Cardiac muscle cell (in vitro differentiated cells and primary cell): ENCODE results near the gene CCDC149. TPM values are rescaled to one million over a fixed set of nuclear protein-coding genes. Genes with fewer than 3 reads are reported as not detected.

Experiments
- DNase-seq, 2 donors: peaks; one replicate each; pipeline versions ENCODE4 v3.0.0 to v3.0.0-alpha.2; 2010 to 2017; ENCODE audit warnings: low read depth in 1 of 2, low spot score in 1 of 2
- H3K27ac ChIP-seq: fragments of 200-600 bp; sonication (generic); 2 replicates; pipeline ENCODE4 v1.5.1; 2016
- H3K27me3 ChIP-seq: fragments of 200-600 bp; sonication (generic); 2 replicates; pipeline ENCODE4 v1.6.0; 2016; ENCODE audit warnings: control low read depth
- H3K36me3 ChIP-seq: fragments of 200-600 bp; sonication (generic); 2 replicates; pipeline ENCODE4 v1.5.1; 2016; ENCODE audit warnings: control low read depth
- H3K4me1 ChIP-seq: fragments of 200-600 bp; sonication (generic); 2 replicates; pipeline ENCODE4 v1.8.1; 2017; ENCODE audit warnings: low read depth, mild to moderate bottlenecking, mixed run types
- H3K4me3 ChIP-seq: fragments of 200-600 bp; sonication (generic); 2 replicates; pipeline ENCODE4 v1.5.1; 2016; ENCODE audit warnings: mild to moderate bottlenecking
- H3K9me3 ChIP-seq: fragments of 200-600 bp; sonication (generic); 2 replicates; pipeline ENCODE4 v1.5.1; 2017; ENCODE audit warnings: low read depth, mild to moderate bottlenecking, control low read depth
- polyA plus RNA-seq: library from polyadenylated mRNA; unstranded; fragments of >200 nt; fragmentation: Nextera tagmentation; extraction: Ambion mirVana; gene quantifications from 2 replicates; pipeline ENCODE4 v1.2.1, GENCODE V29; 2016
- total RNA-seq: library from RNA; depleted of rRNA; stranded (reverse); fragments of >200 nt; gene quantifications from 2 replicates; pipeline ENCODE4 v1.2.3, GENCODE V29; 2016
- TF ChIP-seq, protein P1 (sequence below): IDR thresholded peaks from 2 replicates; pipeline ENCODE4 v1.5.1; 2012; ENCODE audit warnings: low read depth, mild to moderate bottlenecking, low read length

CCDC149 gene
- total and polyA plus RNA-seq, 2 experiments from 2014 or later: 4.2 to 7.0 TPM

DNA sequence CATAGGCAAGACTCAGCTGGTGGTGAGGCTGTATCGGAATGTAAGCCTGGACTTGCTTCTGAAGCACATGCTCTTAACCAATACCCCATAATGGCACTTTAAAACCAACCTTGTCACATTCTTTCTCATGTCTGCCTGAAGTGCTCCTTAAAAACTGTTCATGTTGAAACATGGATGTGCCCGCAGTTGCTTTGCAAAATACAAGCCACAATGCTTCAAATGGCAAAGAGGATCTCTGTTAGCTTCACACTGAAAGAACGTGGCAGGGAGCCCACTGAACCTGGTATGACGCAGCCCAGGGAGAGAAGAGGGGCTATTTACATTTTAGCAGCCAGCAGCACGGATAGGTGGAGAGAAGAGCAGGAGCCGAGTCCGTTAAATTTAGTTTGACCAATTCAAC lies 88.1 kb downstream of the CCDC149 start:
- TF ChIP-seq, protein P1, sequence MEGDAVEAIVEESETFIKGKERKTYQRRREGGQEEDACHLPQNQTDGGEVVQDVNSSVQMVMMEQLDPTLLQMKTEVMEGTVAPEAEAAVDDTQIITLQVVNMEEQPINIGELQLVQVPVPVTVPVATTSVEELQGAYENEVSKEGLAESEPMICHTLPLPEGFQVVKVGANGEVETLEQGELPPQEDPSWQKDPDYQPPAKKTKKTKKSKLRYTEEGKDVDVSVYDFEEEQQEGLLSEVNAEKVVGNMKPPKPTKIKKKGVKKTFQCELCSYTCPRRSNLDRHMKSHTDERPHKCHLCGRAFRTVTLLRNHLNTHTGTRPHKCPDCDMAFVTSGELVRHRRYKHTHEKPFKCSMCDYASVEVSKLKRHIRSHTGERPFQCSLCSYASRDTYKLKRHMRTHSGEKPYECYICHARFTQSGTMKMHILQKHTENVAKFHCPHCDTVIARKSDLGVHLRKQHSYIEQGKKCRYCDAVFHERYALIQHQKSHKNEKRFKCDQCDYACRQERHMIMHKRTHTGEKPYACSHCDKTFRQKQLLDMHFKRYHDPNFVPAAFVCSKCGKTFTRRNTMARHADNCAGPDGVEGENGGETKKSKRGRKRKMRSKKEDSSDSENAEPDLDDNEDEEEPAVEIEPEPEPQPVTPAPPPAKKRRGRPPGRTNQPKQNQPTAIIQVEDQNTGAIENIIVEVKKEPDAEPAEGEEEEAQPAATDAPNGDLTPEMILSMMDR: no peak
- Histone ChIP-seq H3K27ac (no peak overlapping the region), H3K27me3 (no peaks in the 10 kb centered on the region), H3K9me3 (no peaks in the 10 kb centered on the region), H3K36me3 (no peaks in the 10 kb centered on the region), H3K4me1 (no peaks in the 10 kb centered on the region), H3K4me3 (no peak overlapping the region)
- peak in 1 of 2 donors; percentile 3 for DNase-seq

DNA sequence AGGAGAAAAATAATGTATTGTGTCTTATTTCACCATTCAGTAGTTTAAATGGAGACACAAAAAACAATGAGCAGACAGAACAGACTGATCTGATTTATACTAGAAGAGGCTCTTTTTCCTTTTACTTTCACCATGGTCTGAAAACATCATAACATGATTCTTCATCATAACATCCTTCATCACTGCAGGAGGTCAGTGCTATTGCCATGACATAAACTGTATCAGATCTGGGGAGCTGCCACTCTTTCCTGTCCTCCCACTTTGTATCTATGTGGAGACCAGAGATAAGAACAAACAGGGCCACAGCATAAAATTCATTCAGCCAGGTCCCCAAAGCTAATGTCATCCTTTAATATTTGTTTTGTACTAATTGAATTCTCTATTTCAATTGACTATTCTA lies 92.3 kb downstream of the CCDC149 start:
- H3K4me1 ChIP-seq: no peaks in the 10 kb centered on the region
- no peaks in the 10 kb centered on the region for H3K9me3 ChIP-seq
- no peak overlapping the region for H3K27ac ChIP-seq
- H3K27me3 ChIP-seq: no peaks in the 10 kb centered on the region
- DNase-seq: no peak
- H3K4me3 ChIP-seq: no peak overlapping the region
- TF ChIP-seq, protein P1: no peak
- H3K36me3 ChIP-seq: no peaks in the 10 kb centered on the region

DNA sequence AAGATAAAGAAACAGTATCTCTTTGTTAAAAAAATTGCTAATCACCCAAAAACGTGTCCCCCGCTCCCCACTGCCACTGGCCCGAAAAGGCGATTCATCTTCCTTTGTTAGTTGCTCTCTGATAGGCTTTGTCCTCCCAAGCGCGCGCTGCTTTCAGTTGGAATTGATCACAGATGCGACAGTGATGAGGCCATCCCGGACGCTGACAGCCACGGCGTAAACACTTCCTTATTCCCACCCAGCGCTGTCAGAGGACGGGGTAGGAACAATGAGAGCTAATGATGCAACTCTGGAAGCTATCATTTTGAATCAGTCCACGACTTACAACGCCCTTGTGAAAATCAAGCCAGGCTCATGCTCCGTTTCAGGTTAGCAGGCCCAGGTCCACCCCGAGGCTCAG lies 96.0 kb downstream of the CCDC149 start:
- Histone ChIP-seq H3K4me3 (no peak overlapping the region), H3K27ac (no peak overlapping the region), H3K4me1 (no peaks in the 10 kb centered on the region), H3K36me3 (no peaks in the 10 kb centered on the region), H3K9me3 (no peaks in the 10 kb centered on the region), H3K27me3 (no peaks in the 10 kb centered on the region)
- TF ChIP-seq, protein P1: no peak
- DNase-seq: no peak

DNA sequence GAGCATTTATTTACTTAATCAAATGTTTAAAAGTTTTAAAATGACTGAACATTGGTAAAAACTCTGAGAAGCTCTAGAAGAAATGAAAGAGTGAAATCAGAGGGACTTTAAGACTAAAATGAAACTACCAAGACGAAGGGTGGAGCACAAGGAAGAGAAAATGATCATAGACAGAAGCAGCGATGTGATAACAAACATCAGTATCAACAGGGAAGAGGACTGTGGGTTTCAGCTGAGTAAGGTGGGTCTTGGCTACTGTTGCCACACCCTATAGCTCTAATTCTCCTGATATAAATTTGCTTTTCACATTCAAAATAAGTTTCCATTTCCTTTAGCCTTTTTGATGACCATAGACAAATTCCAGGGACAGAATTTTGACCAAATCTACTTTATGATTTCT lies 99.1 kb downstream of the CCDC149 start:
- DNase-seq: no peak
- TF ChIP-seq, protein P1: no peak

DNA sequence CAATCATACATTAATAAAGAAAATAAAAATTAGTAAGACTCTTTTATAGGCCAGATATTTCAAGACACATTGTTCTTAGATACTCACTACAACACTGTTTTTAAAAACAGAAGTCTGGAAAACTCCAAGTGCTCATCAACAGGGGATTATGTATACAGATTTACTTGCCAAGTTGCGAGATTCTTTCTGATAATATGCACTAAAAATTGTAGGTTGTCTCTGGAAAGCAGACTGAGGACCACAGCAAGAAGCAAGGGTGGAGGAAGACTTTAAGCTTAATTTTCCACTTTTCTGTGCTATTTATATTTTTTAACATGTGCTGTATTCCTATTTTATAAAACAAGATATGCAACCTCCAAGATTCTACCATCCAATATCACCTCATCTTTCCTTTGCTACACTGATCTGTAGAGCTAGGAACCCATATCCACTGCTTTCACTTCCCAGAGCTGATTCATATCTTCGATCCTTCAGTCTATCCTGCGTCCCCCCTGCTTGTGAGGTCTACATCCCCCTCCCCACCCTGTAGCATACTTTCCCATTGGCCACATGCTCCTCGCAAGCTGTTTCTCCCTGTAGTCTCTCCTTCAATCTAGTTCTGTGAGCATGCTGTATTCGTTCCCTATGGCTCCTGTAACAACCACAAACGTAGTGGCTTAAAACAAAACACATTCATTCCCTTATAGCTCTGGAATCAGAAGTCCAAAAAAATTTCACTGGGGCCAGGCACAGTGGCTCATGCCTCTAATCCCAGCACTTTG lies 101.8 kb downstream of the CCDC149 start:
- no peaks in the 10 kb centered on the region for H3K9me3 ChIP-seq
- H3K36me3 ChIP-seq: no peaks in the 10 kb centered on the region
- no peaks in the 10 kb centered on the region for H3K27me3 ChIP-seq
- no peak overlapping the region for H3K27ac ChIP-seq
- TF ChIP-seq, protein P1: no peak
- H3K4me3 ChIP-seq: no peak overlapping the region
- H3K4me1 ChIP-seq: no peaks in the 10 kb centered on the region
- no peak for DNase-seq

More for the DNA sequence above, 99.1 kb downstream of the CCDC149 start:
- Histone ChIP-seq H3K36me3 (no peaks in the 10 kb centered on the region), H3K4me3 (no peak overlapping the region), H3K4me1 (no peaks in the 10 kb centered on the region), H3K27ac (no peak overlapping the region), H3K9me3 (no peaks in the 10 kb centered on the region), H3K27me3 (no peaks in the 10 kb centered on the region)
